ENCODE measurements around the gene MRPS14. TPM values are rescaled to one million over a fixed set of nuclear protein-coding genes. Genes with fewer than 3 reads are reported as not detected.

Gene MRPS14
- total and polyA plus RNA-seq, 2 of the 4 experiments (the other 2 are of a cell fraction), result 22.0 to 23.1 TPM

- no peak overlapping the region for H2AFZ ChIP-seq (replicated peaks; ENCODE audit: low read length, poor library complexity)
- in situ Hi-C loops (cut with MboI; ENCODE audit: low sequenced_read_pairs) (loop anchor here (25.0 kb wide), 1 partner anchor 714 kb away; no protein-coding TSS in a partner anchor), intact Hi-C loops (cut with micrococcal nuclease) (no loop called here)
Observed at GRCh38 chr1:174976436-174977108, 46.7 kb downstream of the MRPS14 start.

More at GRCh38 chr1:174976436-174977108, 46.7 kb downstream of the MRPS14 start:
- Histone ChIP-seq H2BK120ac (ENCODE audit: low read depth, low read length) (no peak overlapping the region), H4K8ac (ENCODE audit: low read depth in 2 of 2, low read length in 2 of 2) (no peak overlapping the region), H3K9me3 (ENCODE audit: control insufficient read depth, insufficient read depth, low read length) (no peaks in the 10 kb centered on the region), H2AK9ac (replicated peaks; ENCODE audit: low read depth, low read length, poor library complexity) (no peak overlapping the region), H3K27me3 (ENCODE audit: control insufficient read depth, insufficient read depth, low read length) (no peaks in the 10 kb centered on the region), H3K79me1 (ENCODE audit: low read depth in 1 of 2, low read length in 2 of 2) (no peaks in the 10 kb centered on the region), H3K56ac (ENCODE audit: extremely low read depth, insufficient read depth, low read length) (no peak overlapping the region), H2BK5ac (ENCODE audit: low read depth, low read length, poor library complexity, severe bottlenecking) (no peak overlapping the region), H3K9me1 (ENCODE audit: insufficient read depth, low read length) (no peaks in the 10 kb centered on the region), H4K5ac (ENCODE audit: low read depth, low read length) (no peak overlapping the region), H2BK20ac (ENCODE audit: low read depth, low read length) (no peak overlapping the region), H3K4ac (ENCODE audit: low read depth, low read length) (no peak overlapping the region), H3K4me3 (ENCODE audit: insufficient read depth, low read depth, low read length) (no peak overlapping the region), H4K91ac (ENCODE audit: insufficient read depth, low read depth, low read length) (no peak overlapping the region), H3K4me2 (ENCODE audit: low read depth, low read length) (no peak overlapping the region), H4K20me1 (ENCODE audit: insufficient read depth, low read length) (no peaks in the 10 kb centered on the region), H3K9ac (ENCODE audit: low read depth, low read length) (no peak overlapping the region), H3K18ac (ENCODE audit: low read depth, low read length) (no peak overlapping the region), H3K14ac (replicated peaks; ENCODE audit: low read depth, low read length) (no peak overlapping the region), H3K27ac (ENCODE audit: insufficient read depth, low read length) (no peak overlapping the region), H3K23ac (ENCODE audit: low read depth, low read length) (no peak overlapping the region), H3K4me1 (ENCODE audit: control insufficient read depth, insufficient read depth, low read length) (peaks cover 2% of the 10 kb centered on the region; the same call in 1 of the 2 replicates), H3K36me3 (ENCODE audit: control insufficient read depth, insufficient read depth, low read length) (no peaks in the 10 kb centered on the region), H2BK15ac (ENCODE audit: low read depth, low read length) (no peak overlapping the region), H2AK5ac (ENCODE audit: low read depth, low read length) (no peak overlapping the region)
- CTCF ChIA-PET, result interaction anchor here (0.5 to 1.9 kb wide), 2 partner anchors 9 to 10 kb away, joined by 3 to 5 read pairs; no protein-coding TSS in a partner anchor
- WGBS, 2 experiments (ENCODE audit: extremely low coverage in 2 of 2, insufficient read length in 1 of 2), result no CpG with 5 or more reads among the region's 4 CpGs
- ATAC-seq (ENCODE audit: low read depth) (peak; percentile 51; the same call in 1 of the 2 replicates), DNase-seq (peak; percentile 64)
- POLR2A ChIA-PET (ENCODE audit: unreplicated experiment), result no interaction called here
- TF ChIP-seq CEBPB (IDR thresholded peaks at IDR 0.05; ENCODE audit: low read depth, low read length) (0 out of 2 replicates have a peak, but pooled peaks have one; percentile 19), MAZ (IDR thresholded peaks at IDR 0.05; ENCODE audit: borderline replicate concordance, low read depth, low read length) (no peak)
- no TSS peak for BruUV-seq (replicated peaks)
- dilution Hi-C loops (cut with HindIII; ENCODE audit: low sequenced_read_pairs, unreplicated experiment), result no loop called here

Data from IMR-90 (cell line).